Neuronal stem cell (in vitro differentiated cells): ENCODE data around the gene CFAP99.

Source experiments
- DNase-seq: peaks from one replicate; pipeline ENCODE4 v3.0.0-alpha.2; 2013; ENCODE audit warnings: low spot score
- H2AFZ ChIP-seq: one replicate; pipeline ENCODE4 v1.6.1; 2013; ENCODE audit warnings: mild to moderate bottlenecking, low read length, inconsistent platforms
- H2AK5ac ChIP-seq: 2 replicates; pipeline ENCODE4 v1.6.1; 2013; ENCODE audit warnings: low read depth, mild to moderate bottlenecking, inconsistent platforms, low read length, moderate library complexity, mixed read lengths
- H2BK120ac ChIP-seq: 2 replicates; pipeline ENCODE4 v1.6.1; 2013; ENCODE audit warnings: low read depth, mild to moderate bottlenecking, inconsistent platforms, low read length, moderate library complexity, mixed read lengths
- H2BK12ac ChIP-seq: one replicate; pipeline ENCODE4 v1.6.1; 2013; ENCODE audit warnings: low read length, inconsistent platforms
- H2BK15ac ChIP-seq: 2 replicates; pipeline ENCODE4 v1.6.1; 2013; ENCODE audit warnings: mild to moderate bottlenecking, low read length, inconsistent platforms, mixed read lengths
- H2BK5ac ChIP-seq: one replicate; pipeline ENCODE4 v1.6.1; 2013; ENCODE audit warnings: inconsistent platforms, mild to moderate bottlenecking, low read length, moderate library complexity
- H3K14ac ChIP-seq: one replicate; pipeline ENCODE4 v1.6.1; 2013; ENCODE audit warnings: low read length, inconsistent platforms
- H3K18ac ChIP-seq: 2 replicates; pipeline ENCODE4 v1.6.1; 2013; ENCODE audit warnings: low read length, inconsistent platforms
- H3K23ac ChIP-seq: 2 replicates; pipeline ENCODE4 v1.6.1; 2013; ENCODE audit warnings: low read depth, mild to moderate bottlenecking, mixed read lengths, low read length, inconsistent platforms; ENCODE audit not compliant: poor library complexity
- H3K27ac ChIP-seq: replicated peaks from 3 replicates; pipeline ENCODE4 v1.5.1; 2013; ENCODE audit warnings: low read length, inconsistent platforms
- H3K27me3 ChIP-seq, 3 experiments: 2 replicates each; pipeline ENCODE4 v1.6.1; 2013; ENCODE audit warnings: low read length in 3 of 3, mild to moderate bottlenecking in 2 of 3, inconsistent platforms in 1 of 3, low read depth in 1 of 3, mixed read lengths in 1 of 3, moderate library complexity in 1 of 3; ENCODE audit not compliant: control insufficient read depth in 3 of 3, insufficient read depth in 3 of 3
- H3K36me3 ChIP-seq, 2 donors: replicated peaks in 1 of 2; 2 replicates each; pipeline ENCODE4 v1.6.1; 2013; ENCODE audit warnings: low read length in 2 of 2; ENCODE audit not compliant: control insufficient read depth in 2 of 2, insufficient read depth in 2 of 2
- H3K4ac ChIP-seq: 2 replicates; pipeline ENCODE4 v1.6.1; 2013; ENCODE audit warnings: inconsistent platforms, mild to moderate bottlenecking, low read length, moderate library complexity
- H3K4me1 ChIP-seq, 2 donors: 1 replicate in 1 of 2; 2 replicates in 1 of 2; pipeline ENCODE4 v1.6.1; 2013; ENCODE audit warnings: low read length in 2 of 2, low read depth in 1 of 2; ENCODE audit not compliant: control insufficient read depth in 2 of 2, insufficient read depth in 1 of 2
- H3K4me2 ChIP-seq: one replicate; pipeline ENCODE4 v1.6.1; 2013; ENCODE audit warnings: mild to moderate bottlenecking, low read length, inconsistent platforms; ENCODE audit not compliant: insufficient read depth, poor library complexity, severe bottlenecking
- H3K4me3 ChIP-seq, 2 donors: 2 replicates each; pipeline ENCODE4 v1.5.1; 2013; ENCODE audit warnings: low read length in 2 of 2, mild to moderate bottlenecking in 2 of 2, inconsistent platforms in 1 of 2, moderate library complexity in 1 of 2
- H3K79me1 ChIP-seq: one replicate; pipeline ENCODE4 v1.6.1; 2013; ENCODE audit warnings: low read depth, mild to moderate bottlenecking, inconsistent platforms, low read length, moderate library complexity
- H3K9ac ChIP-seq: one replicate; pipeline ENCODE4 v1.6.1; 2013; ENCODE audit warnings: mild to moderate bottlenecking, low read depth, low read length, inconsistent platforms; ENCODE audit not compliant: poor library complexity
- H3K9me3 ChIP-seq, 2 donors: replicated peaks in 1 of 2; 2 replicates each; pipeline versions ENCODE3 to v1.6.1; 2013; ENCODE audit warnings: low read length in 2 of 2, mild to moderate bottlenecking in 2 of 2, inconsistent platforms in 1 of 2, low read depth in 1 of 2, mixed read lengths in 1 of 2, moderate library complexity in 1 of 2; ENCODE audit not compliant: control insufficient read depth in 2 of 2, insufficient read depth in 1 of 2
- H4K8ac ChIP-seq: one replicate; pipeline ENCODE4 v1.6.1; 2013; ENCODE audit warnings: low read depth, mild to moderate bottlenecking, inconsistent platforms, low read length, moderate library complexity
- H4K91ac ChIP-seq: one replicate; pipeline ENCODE4 v1.6.1; 2013; ENCODE audit warnings: low read length, low read depth, mild to moderate bottlenecking, inconsistent platforms; ENCODE audit not compliant: poor library complexity
- WGBS, 2 donors: extraction: QIAGEN DNeasy Blood & Tissue Kit; methylation state at CpG; one replicate each; pipeline ENCODE4 v1.1.7; 2013; ENCODE audit warnings: missing lambda C conversion rate in 2 of 2, mixed read lengths in 1 of 2; ENCODE audit not compliant: insufficient read length in 2 of 2, insufficient replicate concordance in 1 of 2; ENCODE audit errors: extremely low coverage in 2 of 2; 5-methylcytosine and 5-hydroxymethylcytosine counted together

The CFAP99 gene

DNA sequence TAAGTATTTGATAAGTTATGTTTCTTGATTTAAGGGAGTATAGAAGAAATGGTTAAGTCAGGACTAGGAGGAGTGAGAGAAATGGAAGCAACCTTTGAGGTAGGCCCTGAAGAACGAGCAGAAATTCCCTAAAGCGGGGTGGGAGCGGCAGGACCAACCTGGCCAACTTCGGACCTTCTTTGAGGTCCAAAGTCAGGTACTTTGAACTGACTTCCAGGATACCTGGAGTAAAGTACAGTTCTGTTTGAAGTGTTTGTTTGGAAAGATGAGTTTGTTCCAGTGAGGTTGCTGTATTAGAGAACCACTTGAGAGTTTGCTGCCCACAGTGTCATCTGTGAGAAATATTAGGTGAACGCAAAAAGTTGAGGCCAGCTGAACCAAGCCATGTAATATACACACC, 61.9 kb downstream of the CFAP99 start:
- Histone ChIP-seq H3K18ac (no peak overlapping the region), H3K4me1 (peaks cover 0 to 5% of the 10 kb centered on the region in 2 donors), H2AK5ac (no peak overlapping the region), H3K4me2 (no peak overlapping the region), H2AFZ (no peak overlapping the region), H3K4ac (no peak overlapping the region), H2BK5ac (no peak overlapping the region), H3K27ac (no peak overlapping the region), H3K23ac (no peak overlapping the region), H2BK15ac (no peak overlapping the region), H3K9me3 (no peaks in the 10 kb centered on the region), H2BK120ac (no peak overlapping the region), H4K91ac (no peak overlapping the region), H3K27me3 (no peaks in the 10 kb centered on the region), H3K14ac (no peak overlapping the region), H3K79me1 (peaks cover 8% of the 10 kb centered on the region), H3K9ac (no peak overlapping the region), H3K4me3 (no peak overlapping the region), H4K8ac (no peak overlapping the region), H2BK12ac (no peak overlapping the region), H3K36me3 (peaks cover 3 to 75% of the 10 kb centered on the region in 2 donors)
- no CpG with 5 or more reads among the region's 5 CpGs for WGBS, 2 donors
- DNase-seq, result no peak

DNA sequence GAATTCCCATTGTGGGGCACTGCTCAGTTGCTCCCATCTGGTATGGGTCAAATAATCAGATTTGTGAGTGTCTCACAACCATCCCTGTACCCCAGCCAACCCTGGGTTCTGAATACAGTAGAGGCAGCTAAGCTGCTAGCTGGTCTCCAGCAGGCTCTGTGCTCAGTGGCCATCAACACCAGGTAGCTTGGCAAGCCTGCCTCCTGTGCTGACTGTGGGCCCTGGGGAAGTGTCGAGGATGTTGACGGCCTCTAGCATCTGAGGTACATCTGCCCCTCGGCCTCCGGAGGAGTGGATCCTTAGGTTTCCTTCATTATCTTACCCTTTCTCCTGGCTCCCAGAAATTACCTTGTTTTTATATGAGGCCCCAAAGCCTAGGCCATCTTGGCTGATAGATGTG, 63.4 kb downstream of the CFAP99 start:
- no peak overlapping the region for H3K4me3 ChIP-seq
- no peak overlapping the region for H2BK15ac ChIP-seq
- H2BK120ac ChIP-seq, result no peak overlapping the region
- H3K4me2 ChIP-seq, result no peak overlapping the region
- no peak overlapping the region for H4K8ac ChIP-seq
- H3K27ac ChIP-seq, result no peak overlapping the region
- no peak for DNase-seq
- H3K4me1 ChIP-seq, result peaks cover 0 to 5% of the 10 kb centered on the region in 2 donors
- no peak overlapping the region for H2AFZ ChIP-seq
- no peak overlapping the region for H3K4ac ChIP-seq
- no peak overlapping the region for H3K9ac ChIP-seq
- H2BK12ac ChIP-seq, result no peak overlapping the region
- peaks cover 9% of the 10 kb centered on the region for H3K79me1 ChIP-seq
- H3K23ac ChIP-seq, result no peak overlapping the region
- H2BK5ac ChIP-seq, result no peak overlapping the region
- no CpG with 5 or more reads among the region's 4 CpGs for WGBS, 2 donors
- H3K36me3 ChIP-seq, result peaks cover 0 to 66% of the 10 kb centered on the region in 2 donors
- no peak overlapping the region for H3K18ac ChIP-seq
- no peak overlapping the region for H2AK5ac ChIP-seq
- H3K27me3 ChIP-seq, result no peaks in the 10 kb centered on the region
- no peaks in the 10 kb centered on the region for H3K9me3 ChIP-seq
- H4K91ac ChIP-seq, result no peak overlapping the region
- H3K14ac ChIP-seq, result no peak overlapping the region

DNA sequence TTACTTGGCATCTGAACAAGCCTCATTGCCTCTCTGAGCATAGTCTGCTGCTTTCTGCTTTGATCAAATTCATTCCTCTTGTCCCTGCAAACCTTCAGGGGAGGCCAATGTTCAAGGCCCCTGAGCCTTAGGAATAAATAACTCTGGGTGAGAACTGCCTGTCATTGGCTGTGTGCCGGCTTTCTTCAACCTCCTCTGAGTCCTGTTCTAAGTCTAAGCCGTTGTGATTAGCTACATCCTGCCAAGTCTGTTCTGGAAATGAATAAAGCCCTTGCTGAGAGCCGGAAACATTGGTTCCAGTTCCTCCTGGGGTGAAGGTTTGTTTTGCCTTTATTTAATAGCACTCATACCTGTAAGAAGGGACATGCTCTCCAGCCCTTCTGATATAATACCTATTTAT, 63.9 kb downstream of the CFAP99 start:
- Histone ChIP-seq H3K18ac (no peak overlapping the region), H3K79me1 (peaks cover 9% of the 10 kb centered on the region), H2AK5ac (no peak overlapping the region), H3K9ac (no peak overlapping the region), H3K4me1 (peaks cover 0 to 5% of the 10 kb centered on the region in 2 donors), H3K9me3 (no peaks in the 10 kb centered on the region), H3K23ac (no peak overlapping the region), H3K27ac (no peak overlapping the region), H3K27me3 (no peaks in the 10 kb centered on the region), H2AFZ (no peak overlapping the region), H3K36me3 (peaks cover 0 to 65% of the 10 kb centered on the region in 2 donors), H3K4ac (no peak overlapping the region), H2BK12ac (no peak overlapping the region), H2BK5ac (no peak overlapping the region), H3K4me3 (no peak overlapping the region), H4K8ac (no peak overlapping the region), H3K14ac (no peak overlapping the region), H2BK15ac (no peak overlapping the region), H2BK120ac (no peak overlapping the region), H4K91ac (no peak overlapping the region), H3K4me2 (no peak overlapping the region)
- WGBS, 2 donors, result no CpG with 5 or more reads among the region's 3 CpGs
- DNase-seq, result no peak

DNA sequence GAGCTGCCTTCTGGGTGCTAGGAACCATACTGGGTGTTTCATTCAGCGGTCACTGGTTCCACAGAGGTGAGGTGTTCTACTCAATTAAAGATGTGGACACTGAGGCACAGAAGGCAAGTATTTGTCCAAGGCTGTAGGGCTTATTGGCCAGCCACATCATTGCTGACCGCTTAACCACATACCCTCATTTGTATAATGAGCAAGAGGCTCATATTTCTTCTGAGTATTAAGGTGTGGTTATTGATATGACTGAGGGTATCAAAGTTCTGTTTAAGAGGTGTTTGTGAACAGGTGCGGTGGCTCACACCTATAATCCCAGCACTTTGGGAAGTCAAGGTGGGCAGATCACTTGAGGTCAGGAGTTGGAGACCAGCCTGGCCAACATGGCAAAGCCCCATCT, 64.5 kb downstream of the CFAP99 start:
- no peak overlapping the region for H3K9ac ChIP-seq
- no peak overlapping the region for H3K4ac ChIP-seq
- peaks cover 9% of the 10 kb centered on the region for H3K79me1 ChIP-seq
- peaks cover 0 to 68% of the 10 kb centered on the region in 2 donors for H3K36me3 ChIP-seq
- no peak overlapping the region for H2AFZ ChIP-seq
- no peak overlapping the region for H2BK120ac ChIP-seq
- H3K14ac ChIP-seq, result no peak overlapping the region
- H3K23ac ChIP-seq, result no peak overlapping the region
- H2AK5ac ChIP-seq, result no peak overlapping the region
- H3K4me1 ChIP-seq, result peaks cover 0 to 5% of the 10 kb centered on the region in 2 donors
- no peaks in the 10 kb centered on the region for H3K9me3 ChIP-seq
- H4K8ac ChIP-seq, result no peak overlapping the region
- H2BK12ac ChIP-seq, result no peak overlapping the region
- H4K91ac ChIP-seq, result no peak overlapping the region
- H3K4me2 ChIP-seq, result no peak overlapping the region
- no peak overlapping the region for H2BK5ac ChIP-seq
- H3K27ac ChIP-seq, result no peak overlapping the region
- H3K27me3 ChIP-seq, result no peaks in the 10 kb centered on the region
- DNase-seq, result no peak
- H2BK15ac ChIP-seq, result no peak overlapping the region
- no peak overlapping the region for H3K4me3 ChIP-seq
- no CpG with 5 or more reads among the region's 3 CpGs for WGBS, 2 donors
- H3K18ac ChIP-seq, result no peak overlapping the region
